Neural progenitor cell (in vitro differentiated cells): ENCODE data around the gene ADPGK. TPM values are rescaled to one million over a fixed set of nuclear protein-coding genes. Genes with fewer than 3 reads are reported as not detected.

ENCODE experiments used
- DNase-seq: peaks from one replicate; pipeline ENCODE4 v3.0.0-alpha.2; 2016; ENCODE audit warnings: low spot score
- H2AFZ ChIP-seq: fragments of 200-600 bp; sonication (generic); replicated peaks from 2 replicates; pipeline ENCODE4 v1.6.1; 2016; ENCODE audit warnings: antibody characterized with exemption
- H3F3A ChIP-seq: fragments of 200-600 bp; sonication (generic); 2 replicates; pipeline ENCODE4 v1.6.1; 2016; ENCODE audit warnings: antibody characterized with exemption, low read depth
- H3K27ac ChIP-seq: fragments of 200-600 bp; sonication (generic); 2 replicates; pipeline ENCODE4 v1.5.1; 2016; ENCODE audit warnings: mild to moderate bottlenecking
- H3K27me3 ChIP-seq: fragments of 200-600 bp; sonication (generic); 2 replicates; pipeline ENCODE4 v1.6.1; 2016; ENCODE audit warnings: mild to moderate bottlenecking, moderate library complexity
- H3K36me3 ChIP-seq: fragments of 200-600 bp; sonication (generic); 2 replicates; pipeline ENCODE4 v1.5.1; 2016
- H3K4me1 ChIP-seq: fragments of 200-600 bp; sonication (generic); 2 replicates; pipeline ENCODE4 v1.6.1; 2016; ENCODE audit warnings: mixed run types
- H3K4me2 ChIP-seq: fragments of 200-600 bp; sonication (generic); 2 replicates; pipeline ENCODE4 v1.6.1; 2016
- H3K4me3 ChIP-seq: fragments of 200-600 bp; sonication (generic); 2 replicates; pipeline ENCODE4 v1.5.1; 2016
- H3K79me2 ChIP-seq: fragments of 200-600 bp; sonication (generic); 2 replicates; pipeline ENCODE4 v1.6.1; 2016; ENCODE audit warnings: low read depth
- H3K9ac ChIP-seq: fragments of 200-600 bp; sonication (generic); 2 replicates; pipeline ENCODE4 v1.6.1; 2016
- H3K9me3 ChIP-seq: fragments of 200-600 bp; sonication (generic); 2 replicates; pipeline ENCODE4 v1.5.1; 2016; ENCODE audit warnings: low read depth
- H4K20me1 ChIP-seq: fragments of 200-600 bp; sonication (generic); 2 replicates; pipeline ENCODE4 v1.6.1; 2016; ENCODE audit warnings: low read depth
- H3K27ac Mint-ChIP-seq: 3 replicates; pipeline ENCODE4 v1.8.0; 2021; ENCODE audit warnings: mixed read lengths
- H3K27me3 Mint-ChIP-seq: 2 replicates; pipeline ENCODE4 v1.8.0; 2022; ENCODE audit warnings: low read depth, mild to moderate bottlenecking, inconsistent platforms, moderate library complexity, mixed read lengths; ENCODE audit not compliant: insufficient read depth
- H3K36me3 Mint-ChIP-seq: 3 replicates; pipeline ENCODE4 v1.8.0; 2021; ENCODE audit warnings: mixed read lengths
- H3K4me1 Mint-ChIP-seq: 3 replicates; pipeline ENCODE4 v1.8.0; 2021; ENCODE audit warnings: mixed read lengths
- H3K4me3 Mint-ChIP-seq: 3 replicates; pipeline ENCODE4 v1.8.0; 2021; ENCODE audit warnings: mild to moderate bottlenecking, moderate library complexity, mixed read lengths
- H3K9me3 Mint-ChIP-seq: 3 replicates; pipeline ENCODE4 v1.8.0; 2020; ENCODE audit warnings: mixed read lengths
- EZH2 ChIP-seq: fragments of 200-600 bp; sonication (generic); IDR thresholded peaks from 2 replicates; pipeline ENCODE4 v1.6.1; 2017; ENCODE audit warnings: antibody characterized with exemption, mild to moderate bottlenecking, moderate library complexity
- EZH2phosphoT487 ChIP-seq: fragments of 200-600 bp; sonication (generic); IDR thresholded peaks from 2 replicates; pipeline ENCODE4 v1.6.1; 2017; ENCODE audit warnings: antibody characterized with exemption
- total RNA-seq: library from RNA; depleted of rRNA; stranded (reverse); fragments of >200 nt; gene quantifications from 2 replicates; pipeline ENCODE4 v1.2.3, GENCODE V29; 2015; ENCODE audit warnings: low replicate concordance
- TF ChIP-seq, protein P1 (sequence below): fragments of 200-600 bp; sonication (generic); IDR thresholded peaks from 2 replicates; pipeline ENCODE4 v1.5.1; 2017; ENCODE audit warnings: antibody characterized with exemption, mild to moderate bottlenecking

ADPGK gene
- total RNA-seq, 1 donor from 2014 or later: 43.8 TPM

- no peaks in the 10 kb centered on the region for H3K27me3 Mint-ChIP-seq
- H3K4me3 Mint-ChIP-seq: no peak overlapping the region
- H3K9me3 Mint-ChIP-seq: peaks cover 10% of the 10 kb centered on the region
- TF ChIP-seq EZH2phosphoT487 (no peak), EZH2 (no peak)
- TF ChIP-seq, protein P1, sequence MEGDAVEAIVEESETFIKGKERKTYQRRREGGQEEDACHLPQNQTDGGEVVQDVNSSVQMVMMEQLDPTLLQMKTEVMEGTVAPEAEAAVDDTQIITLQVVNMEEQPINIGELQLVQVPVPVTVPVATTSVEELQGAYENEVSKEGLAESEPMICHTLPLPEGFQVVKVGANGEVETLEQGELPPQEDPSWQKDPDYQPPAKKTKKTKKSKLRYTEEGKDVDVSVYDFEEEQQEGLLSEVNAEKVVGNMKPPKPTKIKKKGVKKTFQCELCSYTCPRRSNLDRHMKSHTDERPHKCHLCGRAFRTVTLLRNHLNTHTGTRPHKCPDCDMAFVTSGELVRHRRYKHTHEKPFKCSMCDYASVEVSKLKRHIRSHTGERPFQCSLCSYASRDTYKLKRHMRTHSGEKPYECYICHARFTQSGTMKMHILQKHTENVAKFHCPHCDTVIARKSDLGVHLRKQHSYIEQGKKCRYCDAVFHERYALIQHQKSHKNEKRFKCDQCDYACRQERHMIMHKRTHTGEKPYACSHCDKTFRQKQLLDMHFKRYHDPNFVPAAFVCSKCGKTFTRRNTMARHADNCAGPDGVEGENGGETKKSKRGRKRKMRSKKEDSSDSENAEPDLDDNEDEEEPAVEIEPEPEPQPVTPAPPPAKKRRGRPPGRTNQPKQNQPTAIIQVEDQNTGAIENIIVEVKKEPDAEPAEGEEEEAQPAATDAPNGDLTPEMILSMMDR: peak; percentile 34
- H3K79me2 ChIP-seq: peaks cover 12% of the 10 kb centered on the region
- H3K27ac ChIP-seq: no peak overlapping the region
- H3K36me3 ChIP-seq: peaks cover 20% of the 10 kb centered on the region
- DNase-seq: no peak
- H3K9me3 ChIP-seq: peaks cover 10% of the 10 kb centered on the region
- H3K27ac Mint-ChIP-seq: no peak overlapping the region
- no peak overlapping the region for H3K4me2 ChIP-seq
- no peak overlapping the region for H3K9ac ChIP-seq
- H4K20me1 ChIP-seq: no peaks in the 10 kb centered on the region
- H3K4me1 Mint-ChIP-seq: no peaks in the 10 kb centered on the region
- peaks cover 4% of the 10 kb centered on the region for H3K4me1 ChIP-seq
- H3K27me3 ChIP-seq: no peaks in the 10 kb centered on the region
- H3F3A ChIP-seq: no peaks in the 10 kb centered on the region
- H3K36me3 Mint-ChIP-seq: peaks cover 37% of the 10 kb centered on the region
- no peak overlapping the region for H2AFZ ChIP-seq
- no peak overlapping the region for H3K4me3 ChIP-seq
Measured at GRCh38 chr15:72770673-72771328, 12.8 kb downstream of the ADPGK start.

GRCh38 chr15:72766780-72767179 is 16.8 kb downstream of the ADPGK start:
- H3K36me3 ChIP-seq: peaks cover 20% of the 10 kb centered on the region
- H2AFZ ChIP-seq: no peak overlapping the region
- no peak for DNase-seq
- peaks cover 4% of the 10 kb centered on the region for H3K4me1 ChIP-seq
- TF ChIP-seq EZH2 (no peak), EZH2phosphoT487 (no peak)
- TF ChIP-seq, protein P1: no peak
- H3K79me2 ChIP-seq: peaks cover 6% of the 10 kb centered on the region
- no peak overlapping the region for H3K4me2 ChIP-seq
- no peak overlapping the region for H3K4me3 Mint-ChIP-seq
- no peaks in the 10 kb centered on the region for H4K20me1 ChIP-seq
- no peaks in the 10 kb centered on the region for H3K4me1 Mint-ChIP-seq
- no peak overlapping the region for H3K27ac Mint-ChIP-seq
- no peak overlapping the region for H3K27ac ChIP-seq
- H3K36me3 Mint-ChIP-seq: peaks cover 46% of the 10 kb centered on the region
- H3F3A ChIP-seq: no peaks in the 10 kb centered on the region
- peaks cover 10% of the 10 kb centered on the region for H3K9me3 ChIP-seq
- no peak overlapping the region for H3K4me3 ChIP-seq
- H3K27me3 ChIP-seq: no peaks in the 10 kb centered on the region
- H3K9me3 Mint-ChIP-seq: peaks cover 10% of the 10 kb centered on the region
- no peaks in the 10 kb centered on the region for H3K27me3 Mint-ChIP-seq
- no peak overlapping the region for H3K9ac ChIP-seq

DNA sequence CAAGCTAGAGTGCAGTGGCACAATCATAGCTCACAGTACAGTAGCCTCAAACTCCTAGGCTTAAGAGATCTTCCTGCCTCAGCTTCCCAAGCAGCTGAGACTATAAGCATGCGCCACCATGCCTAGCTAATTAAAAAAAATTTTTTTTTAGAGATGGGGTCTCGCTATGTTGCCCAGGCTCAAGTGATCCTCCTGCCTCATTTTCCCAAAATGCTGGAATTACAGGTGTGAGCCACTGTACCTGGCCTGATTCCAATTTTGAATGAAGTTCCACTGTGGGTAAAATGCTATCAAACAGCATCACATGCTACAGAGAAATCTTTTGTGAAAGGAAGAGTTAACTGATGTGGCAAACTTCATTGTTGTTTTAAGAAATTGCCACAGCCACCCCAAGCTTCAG is 17.5 kb downstream of the ADPGK start:
- no peaks in the 10 kb centered on the region for H3K4me1 Mint-ChIP-seq
- Histone ChIP-seq H3K4me1 (no peaks in the 10 kb centered on the region), H3F3A (no peaks in the 10 kb centered on the region), H3K27ac (no peak overlapping the region), H3K9ac (no peak overlapping the region), H3K27me3 (no peaks in the 10 kb centered on the region), H3K9me3 (peaks cover 10% of the 10 kb centered on the region), H3K4me2 (no peak overlapping the region), H3K79me2 (peaks cover 6% of the 10 kb centered on the region), H4K20me1 (no peaks in the 10 kb centered on the region), H3K4me3 (no peak overlapping the region), H2AFZ (no peak overlapping the region), H3K36me3 (peaks cover 20% of the 10 kb centered on the region)
- TF ChIP-seq EZH2: no peak
- peaks cover 10% of the 10 kb centered on the region for H3K9me3 Mint-ChIP-seq
- no peak for DNase-seq
- H3K27ac Mint-ChIP-seq: no peak overlapping the region
- peaks cover 45% of the 10 kb centered on the region for H3K36me3 Mint-ChIP-seq
- H3K27me3 Mint-ChIP-seq: no peaks in the 10 kb centered on the region
- H3K4me3 Mint-ChIP-seq: no peak overlapping the region

DNA sequence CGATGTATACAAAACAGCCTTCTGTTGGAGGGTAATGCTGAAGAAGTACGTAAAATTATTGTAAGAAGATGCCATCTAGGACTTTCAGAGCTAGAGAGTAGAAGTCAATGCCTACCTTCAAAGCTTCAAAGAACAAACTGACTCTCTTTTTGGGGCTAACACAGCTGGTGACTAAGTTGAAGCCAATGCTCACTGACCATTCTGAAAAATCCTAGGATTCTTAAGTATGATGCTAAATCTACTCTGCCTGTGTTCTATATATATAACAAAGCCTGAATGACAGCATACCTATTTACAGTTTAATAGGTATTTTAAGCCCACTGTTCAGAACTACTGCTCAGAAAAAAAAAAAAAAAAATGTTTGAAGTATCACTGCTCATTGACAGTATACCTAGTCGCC is 18.9 kb downstream of the ADPGK start:
- H3K27me3 Mint-ChIP-seq: no peaks in the 10 kb centered on the region
- no peak for DNase-seq
- H3K36me3 ChIP-seq: peaks cover 20% of the 10 kb centered on the region
- H4K20me1 ChIP-seq: no peaks in the 10 kb centered on the region
- TF ChIP-seq EZH2 (no peak), EZH2phosphoT487 (no peak)
- TF ChIP-seq, protein P1: no peak
- no peaks in the 10 kb centered on the region for H3F3A ChIP-seq
- H3K27ac ChIP-seq: no peak overlapping the region
- peaks cover 10% of the 10 kb centered on the region for H3K9me3 ChIP-seq
- H3K4me1 ChIP-seq: no peaks in the 10 kb centered on the region
- peaks cover 46% of the 10 kb centered on the region for H3K36me3 Mint-ChIP-seq
- H3K9me3 Mint-ChIP-seq: peaks cover 10% of the 10 kb centered on the region
- H3K4me3 Mint-ChIP-seq: no peak overlapping the region
- no peak overlapping the region for H3K4me3 ChIP-seq
- no peak overlapping the region for H3K4me2 ChIP-seq
- H3K4me1 Mint-ChIP-seq: no peaks in the 10 kb centered on the region
- H3K27ac Mint-ChIP-seq: no peak overlapping the region
- H3K9ac ChIP-seq: no peak overlapping the region
- H3K27me3 ChIP-seq: no peaks in the 10 kb centered on the region
- peaks cover 6% of the 10 kb centered on the region for H3K79me2 ChIP-seq
- no peak overlapping the region for H2AFZ ChIP-seq
